Measurements from ENCODE around the gene CD300LF.

Gene CD300LF

GRCh38 chr17:74730491-74731346 lies 18.0 kb upstream of the CD300LF start:
- DNase-seq (ENCODE audit: low read depth in 3 of 3): no peak

GRCh38 chr17:74729866-74730265 lies 17.1 kb upstream of the CD300LF start:
- no peak for DNase-seq (ENCODE audit: low read depth in 3 of 3)

GRCh38 chr17:74729368-74729767 lies 16.6 kb upstream of the CD300LF start:
- no peak for DNase-seq (ENCODE audit: low read depth in 3 of 3)

- no peak for DNase-seq (ENCODE audit: low read depth in 3 of 3)
Measured at GRCh38 chr17:74728702-74729075, 16.0 kb upstream of the CD300LF start.

GRCh38 chr17:74728033-74728701 lies 15.4 kb upstream of the CD300LF start:
- DNase-seq (ENCODE audit: low read depth in 3 of 3): no peak

- no peak for DNase-seq (ENCODE audit: low read depth in 3 of 3)
Measured at GRCh38 chr17:74725111-74725510, 12.4 kb upstream of the CD300LF start.

- no peak for DNase-seq (ENCODE audit: low read depth in 3 of 3)
Measured at GRCh38 chr17:74723891-74724290, 11.2 kb upstream of the CD300LF start.

- no peak for DNase-seq (ENCODE audit: low read depth in 3 of 3)
Measured at GRCh38 chr17:74722782-74723181, 10.1 kb upstream of the CD300LF start.

- DNase-seq (ENCODE audit: low read depth in 3 of 3): no peak
Measured at GRCh38 chr17:74720506-74720905, 7.8 kb upstream of the CD300LF start.

- no peak for DNase-seq (ENCODE audit: low read depth in 3 of 3)
Measured at GRCh38 chr17:74715144-74715543, 2.4 kb upstream of the CD300LF start.

GRCh38 chr17:74713171-74713755 lies 540 bp upstream of the CD300LF start:
- DNase-seq (ENCODE audit: low read depth in 3 of 3): no peak

- no peak for DNase-seq (ENCODE audit: low read depth in 3 of 3)
Measured at GRCh38 chr17:74712301-74712700, 422 bp downstream of the CD300LF start.

GRCh38 chr17:74711058-74711824 lies 1.5 kb downstream of the CD300LF start:
- no peak for DNase-seq (ENCODE audit: low read depth in 3 of 3)

- DNase-seq (ENCODE audit: low read depth in 3 of 3): no peak
Measured at GRCh38 chr17:74704544-74704943, 8.2 kb downstream of the CD300LF start.

GRCh38 chr17:74703311-74703710 lies 9.4 kb downstream of the CD300LF start:
- DNase-seq (ENCODE audit: low read depth in 3 of 3): no peak

- no peak for DNase-seq (ENCODE audit: low read depth in 3 of 3)
Measured at GRCh38 chr17:74702116-74702871, 10.4 kb downstream of the CD300LF start.

GRCh38 chr17:74699236-74699635 lies 13.5 kb downstream of the CD300LF start:
- DNase-seq (ENCODE audit: low read depth in 3 of 3): no peak

- DNase-seq (ENCODE audit: low read depth in 3 of 3): no peak
Measured at GRCh38 chr17:74698069-74698468, 14.7 kb downstream of the CD300LF start.

- DNase-seq (ENCODE audit: low read depth in 3 of 3): no peak
Measured at GRCh38 chr17:74697515-74697914, 15.2 kb downstream of the CD300LF start.

GRCh38 chr17:74695629-74696028 lies 17.1 kb downstream of the CD300LF start:
- DNase-seq (ENCODE audit: low read depth in 3 of 3): no peak

GRCh38 chr17:74694081-74694480 lies 18.6 kb downstream of the CD300LF start:
- no peak for DNase-seq (ENCODE audit: low read depth in 3 of 3)
